Loucy (cell line): ENCODE measurements around the gene IMPG1.

Experiments used
- CTCF ChIP-seq: fragments of 200-600 bp; sonication (generic); conservative IDR thresholded peaks from 2 replicates; pipeline ENCODE4 v1.5.1; 2014; ENCODE audit warnings: mild to moderate bottlenecking, antibody characterized with exemption, low read length
- EZH2phosphoT487 ChIP-seq: fragments of 200-600 bp; IDR thresholded peaks from 2 replicates; pipeline ENCODE4 v1.6.1; 2018; ENCODE audit warnings: antibody characterized with exemption, mild to moderate bottlenecking, moderate library complexity, borderline replicate concordance

DNA sequence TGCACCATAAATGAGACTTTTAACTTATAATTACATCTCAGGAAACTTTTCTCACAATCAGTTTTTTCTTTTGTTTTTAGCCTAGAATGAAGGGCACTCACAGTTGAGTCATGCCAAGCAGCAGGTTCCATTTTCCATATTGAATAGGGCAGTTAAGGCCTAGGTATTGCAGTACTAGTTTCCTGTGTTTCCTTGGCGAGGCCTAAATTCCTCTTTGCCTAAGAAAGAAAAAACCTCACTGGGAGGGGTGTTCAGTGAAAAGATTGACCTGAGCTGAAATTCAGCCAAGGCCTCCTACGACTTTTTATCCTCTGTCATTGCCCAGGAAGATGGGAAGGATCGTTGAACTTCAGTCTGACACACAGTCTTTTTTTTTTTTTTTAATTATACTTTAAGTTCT, 85.5 kb downstream of the IMPG1 start:
- TF ChIP-seq CTCF (no peak), EZH2phosphoT487 (no peak)
